Testis (tissue), 3 donors: ENCODE results near the gene IQSEC3. TPM values are rescaled to one million over a fixed set of nuclear protein-coding genes. Genes with fewer than 3 reads are reported as not detected.

ENCODE experiments used
- DNase-seq: peaks from one replicate; pipeline ENCODE4 v3.0.0-alpha.2; 2019
- H3K27ac ChIP-seq, 2 donors: fragments of 200-600 bp; sonication (generic); one replicate each; pipeline ENCODE4 v1.5.1; 2019
- H3K27me3 ChIP-seq: fragments of 200-600 bp; sonication (generic); one replicate; pipeline ENCODE4 v1.5.1; 2019
- H3K36me3 ChIP-seq: fragments of 200-600 bp; sonication (generic); one replicate; pipeline ENCODE4 v1.5.1; 2017; ENCODE audit warnings: low read depth; ENCODE audit errors: missing control alignments
- H3K4me1 ChIP-seq: fragments of 200-600 bp; sonication (generic); one replicate; pipeline ENCODE4 v1.5.1; 2019
- H3K4me3 ChIP-seq, 2 donors: fragments of 200-600 bp; sonication (generic); one replicate each; pipeline ENCODE4 v1.5.1; 2017 to 2019
- H3K9me3 ChIP-seq: fragments of 200-600 bp; sonication (generic); one replicate; pipeline ENCODE4 v1.5.1; 2017
- CTCF ChIP-seq, 3 experiments: fragments of 450-650 bp in 2 of 3; fragments of 200-600 bp in 1 of 3; sonication (generic) in 1 of 3; IDR thresholded peaks; one replicate each; pipeline ENCODE4 v1.5.1; 2016 to 2019; ENCODE audit warnings: antibody characterized with exemption in 3 of 3, mild to moderate bottlenecking in 2 of 3, moderate library complexity in 1 of 3
- POLR2A ChIP-seq: fragments of 450-650 bp; IDR thresholded peaks from one replicate; pipeline ENCODE4 v1.6.1; 2017; ENCODE audit warnings: antibody characterized with exemption, mild to moderate bottlenecking, moderate library complexity
- WGBS, 2 donors: methylation state at CpG; one replicate each; pipeline ENCODE4 v1.1.5; 2018; 5-methylcytosine and 5-hydroxymethylcytosine counted together
- intact Hi-C: fragments of 100-400 bp; cut with DNase I; formaldehyde crosslinking; loops from one replicate; pipeline ENCODE4 v1.15.1; 2023; ENCODE audit warnings: low total_unique reads
- polyA plus RNA-seq: library from polyadenylated mRNA; stranded (reverse); fragments of 350-450 nt; fragmentation: Illumina TruSeq; extraction: RNeasy Lipid Tissue Mini Kit (QIAGEN cat#74804); gene quantifications from one replicate; pipeline ENCODE4 v1.2.3, GENCODE V29; 2014; ENCODE audit warnings: low read depth, low replicate concordance; ENCODE audit not compliant: insufficient read depth
- total RNA-seq, 2 donors: library from RNA; depleted of rRNA; stranded (reverse); fragments of >200 nt; gene quantifications; one replicate each; pipeline ENCODE4 v1.2.3, GENCODE V29; 2016

IQSEC3 gene
- total and polyA plus RNA-seq, 3 donors from 2014 or later: 3.9 to 12.2 (median 4.5) TPM

DNA sequence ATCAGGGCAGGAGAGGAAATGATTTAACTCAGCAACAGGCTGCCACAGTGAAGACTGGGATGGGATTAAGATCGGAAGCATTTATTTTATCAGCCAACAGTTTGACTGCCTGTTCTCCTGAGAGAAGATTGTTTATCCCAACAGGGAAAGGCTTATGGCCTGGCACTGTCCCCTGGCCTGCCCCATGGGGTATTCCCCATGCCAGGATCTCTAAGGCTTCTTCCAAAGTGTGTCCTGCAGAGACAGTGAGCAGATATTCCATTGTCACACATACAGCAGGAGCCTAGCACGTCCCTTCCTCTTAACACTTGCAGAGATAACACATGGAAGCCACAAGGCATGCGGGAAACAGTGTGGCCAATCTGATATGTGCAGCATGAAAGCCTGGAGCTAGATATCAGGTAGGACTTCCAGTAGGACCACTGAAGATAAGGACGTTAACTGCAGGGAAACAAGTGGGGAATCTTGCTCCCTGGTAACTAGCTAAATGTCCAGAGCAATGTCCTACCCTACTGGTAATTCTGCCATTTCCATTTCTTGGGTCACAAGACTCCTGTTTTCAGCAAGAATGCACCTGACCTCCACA lies 48.2 kb downstream of the IQSEC3 start:
- H3K9me3 ChIP-seq: no peaks in the 10 kb centered on the region
- WGBS, 2 donors: 79 to 83% methylated on average over 4 of the region's 4 CpGs
- no peak for DNase-seq

DNA sequence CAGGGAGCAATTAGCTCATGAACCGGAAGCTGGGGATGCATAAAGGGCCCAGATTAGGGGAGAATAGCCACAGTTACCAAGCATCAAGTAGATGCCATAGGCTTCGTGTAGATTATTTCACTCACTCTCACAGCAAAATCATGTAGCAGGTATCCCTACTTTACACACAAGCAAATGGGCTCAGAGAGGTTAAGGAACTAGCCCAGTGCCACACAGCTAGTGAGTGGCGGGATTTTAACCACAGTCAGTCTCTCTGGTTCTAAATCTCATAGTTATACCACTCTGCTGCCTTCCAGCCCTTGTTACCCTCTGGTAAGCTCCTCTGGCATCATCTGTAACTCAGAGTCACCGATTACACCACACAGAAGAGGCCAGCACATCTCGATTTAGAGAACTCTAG lies 49.0 kb downstream of the IQSEC3 start:
- Histone ChIP-seq H3K4me3 (no peak overlapping the region), H3K27me3 (no peaks in the 10 kb centered on the region), H3K4me1 (no peaks in the 10 kb centered on the region), H3K36me3 (no peaks in the 10 kb centered on the region), H3K27ac (no peak overlapping the region), H3K9me3 (no peaks in the 10 kb centered on the region)
- intact Hi-C loops: no loop called here
- TF ChIP-seq POLR2A: no peak
- TF ChIP-seq CTCF (IDR thresholded peaks at IDR 0.05): no peak
- 71 to 89% methylated on average over 5 of the region's 5 CpGs for WGBS, 2 donors
- DNase-seq: no peak

More for the DNA sequence above, 48.2 kb downstream of the IQSEC3 start:
- no peaks in the 10 kb centered on the region for H3K36me3 ChIP-seq
- intact Hi-C loops: no loop called here
- no peaks in the 10 kb centered on the region for H3K4me1 ChIP-seq
- no peak for TF ChIP-seq CTCF (IDR thresholded peaks at IDR 0.05)
- no peak for TF ChIP-seq POLR2A
- H3K27me3 ChIP-seq: no peaks in the 10 kb centered on the region
- H3K27ac ChIP-seq: no peak overlapping the region
- no peak overlapping the region for H3K4me3 ChIP-seq

GRCh38 chr12:115960-116915 lies 49.7 kb downstream of the IQSEC3 start:
- Histone ChIP-seq H3K4me1 (no peaks in the 10 kb centered on the region), H3K27me3 (no peaks in the 10 kb centered on the region), H3K36me3 (no peaks in the 10 kb centered on the region), H3K27ac (no peak overlapping the region), H3K9me3 (no peaks in the 10 kb centered on the region), H3K4me3 (no peak overlapping the region)
- no peak for DNase-seq
- WGBS, 2 donors: 84 to 86% methylated on average over 16 to 19 of the region's 19 CpGs
- no peak for TF ChIP-seq POLR2A
- TF ChIP-seq CTCF (IDR thresholded peaks at IDR 0.05): no peak
- intact Hi-C loops: no loop called here

GRCh38 chr12:117311-117710 lies 50.7 kb downstream of the IQSEC3 start:
- Histone ChIP-seq H3K4me3 (no peak overlapping the region), H3K9me3 (no peaks in the 10 kb centered on the region), H3K27me3 (no peaks in the 10 kb centered on the region), H3K36me3 (no peaks in the 10 kb centered on the region), H3K27ac (no peak overlapping the region), H3K4me1 (no peaks in the 10 kb centered on the region)
- 93 to 96% methylated on average over 4 to 7 of the region's 7 CpGs for WGBS, 2 donors
- DNase-seq: no peak
- intact Hi-C loops: no loop called here
- TF ChIP-seq CTCF (IDR thresholded peaks at IDR 0.05): no peak
- no peak for TF ChIP-seq POLR2A
